ENCODE results near the gene DSCAML1.
"Not testable (repeated sequence)": the region's sequence is repeated elsewhere in the genome, so short reads cannot be mapped to it uniquely, and the experiment has no call there.

DSCAML1 gene

GRCh38 chr11:117819096-117820040 lies 22.4 kb upstream of the DSCAML1 start:
- DNase-seq (ENCODE audit: low read depth, low spot score): no peak

- no peak for DNase-seq (ENCODE audit: low read depth, low spot score)
Observed at GRCh38 chr11:117818041-117818873, 21.2 kb upstream of the DSCAML1 start.

GRCh38 chr11:117817368-117818040 lies 20.5 kb upstream of the DSCAML1 start:
- peak; percentile 71 for DNase-seq (ENCODE audit: low read depth, low spot score)

GRCh38 chr11:117816846-117817367 lies 19.9 kb upstream of the DSCAML1 start:
- DNase-seq (ENCODE audit: low read depth, low spot score): no peak

- DNase-seq (ENCODE audit: low read depth, low spot score): no peak
Observed at GRCh38 chr11:117816151-117816741, 19.2 kb upstream of the DSCAML1 start.

GRCh38 chr11:117815262-117815803 lies 18.3 kb upstream of the DSCAML1 start:
- peak; percentile 37 for DNase-seq (ENCODE audit: low read depth, low spot score)

- peak; percentile 40 for DNase-seq (ENCODE audit: low read depth, low spot score)
Observed at GRCh38 chr11:117814766-117815261, 17.8 kb upstream of the DSCAML1 start.

- no peak for DNase-seq (ENCODE audit: low read depth, low spot score)
Observed at GRCh38 chr11:117814204-117814765, 17.3 kb upstream of the DSCAML1 start.

GRCh38 chr11:117810056-117810451 lies 13.0 kb upstream of the DSCAML1 start:
- not testable (repeated sequence) for DNase-seq (ENCODE audit: low read depth, low spot score)

- no peak for DNase-seq (ENCODE audit: low read depth, low spot score)
Observed at GRCh38 chr11:117809236-117810055, 12.4 kb upstream of the DSCAML1 start.

GRCh38 chr11:117808784-117809183 lies 11.8 kb upstream of the DSCAML1 start:
- no peak for DNase-seq (ENCODE audit: low read depth, low spot score)

GRCh38 chr11:117807482-117808327 lies 10.7 kb upstream of the DSCAML1 start:
- peak; percentile 57 for DNase-seq (ENCODE audit: low read depth, low spot score)

GRCh38 chr11:117806846-117807245 lies 9.8 kb upstream of the DSCAML1 start:
- no peak for DNase-seq (ENCODE audit: low read depth, low spot score)

GRCh38 chr11:117805045-117805444 lies 8.0 kb upstream of the DSCAML1 start:
- DNase-seq (ENCODE audit: low read depth, low spot score): no peak

GRCh38 chr11:117803896-117804295 lies 6.9 kb upstream of the DSCAML1 start:
- DNase-seq (ENCODE audit: low read depth, low spot score): no peak

- no peak for DNase-seq (ENCODE audit: low read depth, low spot score)
Observed at GRCh38 chr11:117799634-117800033, 2.6 kb upstream of the DSCAML1 start.

GRCh38 chr11:117796456-117796871 lies 552 bp downstream of the DSCAML1 start:
- no peak for DNase-seq (ENCODE audit: low read depth, low spot score)

GRCh38 chr11:117795638-117796455 lies 1.2 kb downstream of the DSCAML1 start:
- no peak for DNase-seq (ENCODE audit: low read depth, low spot score)

All from activated CD4-positive, CD25-positive, alpha-beta regulatory T cell treated with anti-CD3 and anti-CD28 coated beads, Interleukin-2, amount 50 U/mL, for 16 hours (primary cell).